ENCODE results near the gene ADAMTS19.

Gene ADAMTS19

GRCh38 chr5:129639331-129639730, 179.2 kb downstream of the ADAMTS19 start:
- Histone ChIP-seq H3K4me1 (no peaks in the 10 kb centered on the region), H3K27me3 (no peaks in the 10 kb centered on the region), H3K9me3 (no peaks in the 10 kb centered on the region), H3K4me3 (ENCODE audit: low read depth, low read length) (no peak overlapping the region), H3K36me3 (peaks cover 45% of the 10 kb centered on the region)
- TF ChIP-seq, protein P1, sequence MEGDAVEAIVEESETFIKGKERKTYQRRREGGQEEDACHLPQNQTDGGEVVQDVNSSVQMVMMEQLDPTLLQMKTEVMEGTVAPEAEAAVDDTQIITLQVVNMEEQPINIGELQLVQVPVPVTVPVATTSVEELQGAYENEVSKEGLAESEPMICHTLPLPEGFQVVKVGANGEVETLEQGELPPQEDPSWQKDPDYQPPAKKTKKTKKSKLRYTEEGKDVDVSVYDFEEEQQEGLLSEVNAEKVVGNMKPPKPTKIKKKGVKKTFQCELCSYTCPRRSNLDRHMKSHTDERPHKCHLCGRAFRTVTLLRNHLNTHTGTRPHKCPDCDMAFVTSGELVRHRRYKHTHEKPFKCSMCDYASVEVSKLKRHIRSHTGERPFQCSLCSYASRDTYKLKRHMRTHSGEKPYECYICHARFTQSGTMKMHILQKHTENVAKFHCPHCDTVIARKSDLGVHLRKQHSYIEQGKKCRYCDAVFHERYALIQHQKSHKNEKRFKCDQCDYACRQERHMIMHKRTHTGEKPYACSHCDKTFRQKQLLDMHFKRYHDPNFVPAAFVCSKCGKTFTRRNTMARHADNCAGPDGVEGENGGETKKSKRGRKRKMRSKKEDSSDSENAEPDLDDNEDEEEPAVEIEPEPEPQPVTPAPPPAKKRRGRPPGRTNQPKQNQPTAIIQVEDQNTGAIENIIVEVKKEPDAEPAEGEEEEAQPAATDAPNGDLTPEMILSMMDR (IDR thresholded peaks at IDR 0.05; ENCODE audit: low read depth, low read length) = no peak
- DNase-seq = no peak

GRCh38 chr5:129652349-129653056, 192.4 kb downstream of the ADAMTS19 start:
- H3K4me3 ChIP-seq (ENCODE audit: low read depth, low read length) = no peak overlapping the region
- TF ChIP-seq, protein P1 (IDR thresholded peaks at IDR 0.05; ENCODE audit: low read depth, low read length) = no peak
- H3K36me3 ChIP-seq = peaks cover 94% of the 10 kb centered on the region
- no peaks in the 10 kb centered on the region for H3K27me3 ChIP-seq
- peaks cover 12% of the 10 kb centered on the region for H3K4me1 ChIP-seq
- H3K9me3 ChIP-seq = no peaks in the 10 kb centered on the region
- DNase-seq = no peak

DNA sequence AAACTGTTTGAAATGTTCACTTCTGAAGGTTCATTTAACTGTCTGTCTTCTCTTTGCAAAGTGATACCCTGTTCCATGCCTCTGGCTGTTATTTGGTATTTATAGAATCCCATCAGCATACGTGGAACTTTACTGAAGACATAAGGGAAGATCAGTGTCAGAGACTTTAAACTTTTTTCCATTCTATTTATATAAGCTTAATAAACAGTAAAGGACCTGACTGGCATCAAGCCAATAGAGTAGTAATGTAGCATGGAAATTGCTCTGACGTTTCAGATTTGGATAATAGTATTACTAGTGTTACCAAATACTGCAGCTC, 192.9 kb downstream of the ADAMTS19 start:
- DNase-seq = no peak
- TF ChIP-seq, protein P1 (IDR thresholded peaks at IDR 0.05; ENCODE audit: low read depth, low read length) = no peak
- no peaks in the 10 kb centered on the region for H3K9me3 ChIP-seq
- H3K4me1 ChIP-seq = peaks cover 12% of the 10 kb centered on the region
- H3K27me3 ChIP-seq = no peaks in the 10 kb centered on the region
- peaks cover 94% of the 10 kb centered on the region for H3K36me3 ChIP-seq
- no peak overlapping the region for H3K4me3 ChIP-seq (ENCODE audit: low read depth, low read length)

- DNase-seq = no peak
- peaks cover 94% of the 10 kb centered on the region for H3K36me3 ChIP-seq
- peaks cover 12% of the 10 kb centered on the region for H3K4me1 ChIP-seq
- TF ChIP-seq, protein P1 (IDR thresholded peaks at IDR 0.05; ENCODE audit: low read depth, low read length) = no peak
- no peak overlapping the region for H3K4me3 ChIP-seq (ENCODE audit: low read depth, low read length)
- H3K9me3 ChIP-seq = no peaks in the 10 kb centered on the region
- H3K27me3 ChIP-seq = no peaks in the 10 kb centered on the region
Measured at GRCh38 chr5:129653442-129653841, 193.3 kb downstream of the ADAMTS19 start.

DNA sequence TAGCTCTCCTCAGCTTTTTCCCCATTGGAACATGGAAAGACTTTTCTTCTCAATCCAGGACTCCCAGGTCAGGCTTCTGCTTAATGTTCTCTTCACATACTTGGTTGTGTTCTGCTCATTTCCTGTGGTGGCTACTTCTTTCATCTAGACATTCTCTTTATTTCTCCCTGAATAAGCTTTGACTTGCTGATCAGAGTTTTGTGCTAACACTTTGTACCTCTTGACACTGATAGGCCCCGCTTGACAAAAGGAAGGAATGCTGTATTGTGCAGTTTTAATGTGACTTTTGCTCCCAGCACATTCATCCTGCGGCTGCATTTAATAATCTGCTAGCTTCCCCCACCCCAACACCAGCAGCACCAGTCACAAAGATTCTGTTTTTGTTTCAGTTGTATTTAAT, 196.9 kb downstream of the ADAMTS19 start:
- no peak overlapping the region for H3K4me3 ChIP-seq (ENCODE audit: low read depth, low read length)
- no peak for DNase-seq
- H3K9me3 ChIP-seq = no peaks in the 10 kb centered on the region
- H3K4me1 ChIP-seq = peaks cover 12% of the 10 kb centered on the region
- no peaks in the 10 kb centered on the region for H3K27me3 ChIP-seq
- TF ChIP-seq, protein P1 (IDR thresholded peaks at IDR 0.05; ENCODE audit: low read depth, low read length) = no peak
- peaks cover 94% of the 10 kb centered on the region for H3K36me3 ChIP-seq

DNA sequence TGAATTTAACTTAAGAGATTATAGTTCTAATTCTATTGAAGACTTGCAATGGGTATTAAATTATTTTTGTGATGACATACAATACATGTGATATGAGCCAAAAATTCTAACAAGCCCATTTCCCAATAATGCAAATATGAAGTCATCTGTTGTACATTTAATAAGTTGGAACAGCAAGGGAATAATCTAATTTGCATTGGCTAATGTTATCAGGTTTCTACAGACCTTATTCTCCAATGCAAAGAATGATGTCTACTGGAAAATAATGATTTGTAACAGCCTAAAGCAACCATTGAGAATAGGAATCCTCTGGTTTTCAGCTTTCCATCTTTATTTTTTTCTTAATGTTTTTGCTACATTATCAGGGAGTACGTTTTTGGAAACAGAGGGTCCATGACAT, 198.7 kb downstream of the ADAMTS19 start:
- H3K27me3 ChIP-seq = no peaks in the 10 kb centered on the region
- TF ChIP-seq, protein P1 (IDR thresholded peaks at IDR 0.05; ENCODE audit: low read depth, low read length) = no peak
- H3K4me3 ChIP-seq (ENCODE audit: low read depth, low read length) = no peak overlapping the region
- H3K9me3 ChIP-seq = no peaks in the 10 kb centered on the region
- no peaks in the 10 kb centered on the region for H3K4me1 ChIP-seq
- H3K36me3 ChIP-seq = peaks cover 91% of the 10 kb centered on the region
- no peak for DNase-seq

Data from BE2C (cell line).